GM12872 (cell line): ENCODE data around the gene LTBP1.

Experiments
- TF ChIP-seq, protein P1 (sequence below): IDR thresholded peaks from 3 replicates; pipeline ENCODE4 v1.5.1; 2011; ENCODE audit warnings: low read depth, mild to moderate bottlenecking, low read length, moderate library complexity; ENCODE audit not compliant: insufficient read depth

Gene LTBP1

DNA sequence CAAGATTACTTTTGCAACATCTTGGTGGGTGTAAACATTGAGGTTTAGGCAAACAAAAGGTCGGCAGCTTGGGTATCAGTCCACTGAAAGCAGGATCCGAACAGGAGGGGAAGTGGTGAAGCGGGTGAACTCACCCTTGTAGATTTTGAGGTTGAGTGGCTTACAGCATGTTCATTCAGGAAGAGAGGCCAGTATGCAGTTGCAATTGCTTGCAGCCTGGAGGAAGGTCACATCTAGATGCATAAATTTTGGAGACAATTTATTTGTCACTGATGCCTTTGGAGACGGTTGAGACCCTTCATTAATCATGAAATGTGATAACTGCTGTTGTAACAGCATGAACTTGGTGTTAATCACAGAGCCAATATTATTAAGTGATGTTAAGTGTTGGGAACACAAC, 131.1 kb downstream of the LTBP1 start:
- TF ChIP-seq, protein P1, sequence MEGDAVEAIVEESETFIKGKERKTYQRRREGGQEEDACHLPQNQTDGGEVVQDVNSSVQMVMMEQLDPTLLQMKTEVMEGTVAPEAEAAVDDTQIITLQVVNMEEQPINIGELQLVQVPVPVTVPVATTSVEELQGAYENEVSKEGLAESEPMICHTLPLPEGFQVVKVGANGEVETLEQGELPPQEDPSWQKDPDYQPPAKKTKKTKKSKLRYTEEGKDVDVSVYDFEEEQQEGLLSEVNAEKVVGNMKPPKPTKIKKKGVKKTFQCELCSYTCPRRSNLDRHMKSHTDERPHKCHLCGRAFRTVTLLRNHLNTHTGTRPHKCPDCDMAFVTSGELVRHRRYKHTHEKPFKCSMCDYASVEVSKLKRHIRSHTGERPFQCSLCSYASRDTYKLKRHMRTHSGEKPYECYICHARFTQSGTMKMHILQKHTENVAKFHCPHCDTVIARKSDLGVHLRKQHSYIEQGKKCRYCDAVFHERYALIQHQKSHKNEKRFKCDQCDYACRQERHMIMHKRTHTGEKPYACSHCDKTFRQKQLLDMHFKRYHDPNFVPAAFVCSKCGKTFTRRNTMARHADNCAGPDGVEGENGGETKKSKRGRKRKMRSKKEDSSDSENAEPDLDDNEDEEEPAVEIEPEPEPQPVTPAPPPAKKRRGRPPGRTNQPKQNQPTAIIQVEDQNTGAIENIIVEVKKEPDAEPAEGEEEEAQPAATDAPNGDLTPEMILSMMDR = no peak

DNA sequence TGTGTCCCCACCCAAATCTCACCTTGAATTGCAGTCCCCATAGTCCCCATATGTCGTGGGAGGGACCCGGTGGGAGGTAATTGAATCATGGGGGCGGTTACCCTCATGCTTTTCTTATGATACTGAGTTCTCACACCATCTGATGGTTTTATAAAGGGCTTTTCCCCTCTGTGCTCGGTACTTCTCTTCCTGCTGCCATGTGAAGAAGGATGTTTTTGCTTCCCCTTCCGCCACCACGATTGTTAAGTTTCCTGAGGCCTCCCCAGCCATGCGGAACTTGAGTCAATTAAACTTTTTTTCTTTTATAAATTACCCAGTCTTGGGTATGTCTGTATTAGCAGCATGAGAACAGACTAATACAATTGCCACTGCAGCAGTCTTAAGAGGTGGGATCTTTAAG, 134.9 kb downstream of the LTBP1 start:
- TF ChIP-seq, protein P1 = no peak

DNA sequence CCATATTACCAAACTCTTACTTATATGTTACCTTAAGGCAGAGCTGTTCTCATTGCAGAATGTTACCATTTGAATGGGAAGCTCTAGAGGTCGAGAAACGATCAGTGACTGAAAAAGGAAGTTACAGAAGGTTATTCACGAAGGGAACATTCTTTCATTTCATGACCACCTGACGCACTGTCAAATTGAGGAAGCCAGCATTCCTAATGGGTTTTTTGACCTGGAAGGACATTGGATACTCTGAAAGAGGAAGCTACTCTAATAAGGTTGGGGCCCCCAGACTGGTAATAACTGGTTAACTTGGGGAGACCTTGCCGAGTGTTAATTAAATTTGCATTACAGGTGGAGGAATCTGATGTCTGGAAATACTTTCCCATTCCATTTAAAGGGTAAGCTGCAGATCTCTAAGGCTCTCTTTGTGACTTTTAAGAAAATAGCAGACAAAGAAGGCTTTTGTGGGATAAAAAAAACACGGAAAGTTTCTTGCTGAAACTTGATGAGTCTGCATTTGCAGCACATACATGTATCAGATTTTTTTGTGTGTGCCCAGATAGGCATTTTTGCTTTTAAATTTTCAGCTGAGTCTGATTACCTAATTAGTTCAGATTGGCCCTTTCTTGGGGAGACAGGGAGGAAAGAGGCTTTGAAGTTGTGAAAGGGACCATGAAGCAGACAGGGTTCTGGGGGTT, 137.1 kb downstream of the LTBP1 start:
- TF ChIP-seq, protein P1 = no peak

DNA sequence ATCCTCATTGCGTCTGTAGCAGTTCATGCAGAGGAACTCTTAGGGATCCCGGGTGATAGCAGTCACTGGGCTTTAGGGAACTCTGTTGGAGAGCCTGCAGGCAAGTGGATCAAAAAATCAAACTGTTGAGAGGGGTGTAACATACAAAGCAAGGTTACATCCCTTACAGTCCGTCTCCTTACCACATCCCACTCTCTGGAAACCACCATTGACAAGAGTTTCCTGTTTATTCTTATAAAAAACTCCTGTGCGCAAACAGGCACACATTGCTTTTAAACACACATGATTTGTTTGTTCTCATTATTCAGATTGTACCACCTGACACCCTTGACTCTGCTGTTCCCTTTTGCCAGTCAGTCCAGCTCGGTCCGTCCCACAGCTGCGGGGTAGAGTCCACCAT, 137.7 kb downstream of the LTBP1 start:
- TF ChIP-seq, protein P1 = no peak

DNA sequence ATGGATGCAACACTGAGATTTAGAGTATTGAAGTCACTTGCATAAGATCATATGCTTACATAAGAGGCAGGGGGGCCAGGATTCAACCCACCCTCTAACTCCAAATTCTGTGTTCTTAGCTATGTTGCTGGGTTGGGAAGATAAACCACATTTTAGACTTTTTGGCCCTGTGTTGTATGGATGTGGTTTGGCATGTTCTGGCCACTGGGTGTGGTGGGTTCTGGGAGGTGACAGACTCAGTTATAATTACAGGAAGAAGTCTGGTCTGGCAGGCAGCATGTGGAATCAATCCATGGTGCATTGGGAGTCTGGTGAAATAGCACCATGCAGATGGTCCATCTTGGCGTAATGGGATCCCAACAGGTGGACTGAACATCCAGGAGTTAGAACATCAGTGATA, 138.9 kb downstream of the LTBP1 start:
- TF ChIP-seq, protein P1 = no peak

DNA sequence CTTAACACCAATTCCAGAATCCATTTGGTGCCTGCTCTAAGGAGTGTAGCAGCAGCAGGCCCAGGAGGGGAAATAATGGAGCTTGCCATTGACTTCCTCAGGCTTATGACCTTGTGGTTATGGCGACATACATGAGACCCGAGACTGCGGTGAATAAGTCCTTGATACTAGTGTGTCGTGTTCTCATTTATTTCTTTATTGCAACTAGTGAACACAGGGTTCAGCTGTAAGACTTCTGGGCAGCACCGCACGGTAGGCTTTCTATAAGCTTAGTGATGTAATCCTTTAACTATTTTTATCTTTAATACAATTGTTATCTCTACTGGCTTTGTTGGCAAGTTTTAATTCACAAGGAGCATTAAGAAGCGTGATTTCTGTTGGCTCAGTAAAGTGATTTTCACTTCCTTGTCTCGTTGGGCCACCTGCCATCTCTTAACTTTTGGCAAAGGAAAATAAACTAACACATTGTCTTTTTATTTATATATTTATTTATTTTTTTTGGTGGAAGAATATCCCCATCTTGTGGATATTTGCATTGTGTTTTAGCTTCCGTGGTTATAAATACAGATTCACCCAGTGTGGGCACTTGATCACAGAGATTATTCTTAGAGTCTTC, 139.8 kb downstream of the LTBP1 start:
- TF ChIP-seq, protein P1 = no peak

DNA sequence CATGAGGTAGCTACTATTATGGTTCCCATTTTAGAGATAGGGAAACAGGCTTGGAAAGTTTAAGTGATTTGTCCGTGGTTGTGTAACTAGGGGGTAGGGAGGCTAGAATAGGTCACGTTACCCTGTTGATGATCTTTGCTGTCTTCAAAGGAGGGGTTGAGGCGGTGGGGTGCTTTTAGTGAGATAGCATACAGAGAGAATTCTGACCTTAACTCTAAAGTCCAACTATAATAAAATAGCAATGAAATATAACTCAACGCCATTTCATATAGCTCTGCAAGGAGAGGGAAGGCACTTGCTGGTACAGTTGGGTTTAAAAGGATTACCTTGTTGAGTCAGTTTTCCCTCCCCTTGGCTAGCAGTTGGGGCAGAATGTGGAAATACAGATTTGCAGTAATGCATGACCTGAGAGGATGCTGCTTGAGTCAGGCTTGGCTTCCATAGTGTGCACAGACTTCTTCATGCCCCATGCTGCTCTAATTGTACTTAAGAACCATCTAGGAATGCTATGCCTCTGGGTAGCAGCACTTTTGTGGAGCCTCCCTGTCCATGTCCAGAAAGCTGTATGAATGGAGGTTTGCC, 143.9 kb downstream of the LTBP1 start:
- TF ChIP-seq, protein P1 = no peak
